Fibroblast of lung (primary cell): ENCODE data around the gene ZNF503. TPM values are rescaled to one million over a fixed set of nuclear protein-coding genes. Genes with fewer than 3 reads are reported as not detected.

Source experiments
- DNase-seq, 2 donors: peaks; one replicate each; pipeline versions ENCODE4 v3.0.0 to v3.0.0-alpha.2; 2010; ENCODE audit warnings: low read depth in 2 of 2
- H2AFZ ChIP-seq: 2 replicates; pipeline ENCODE4 v1.5.1; 2012; ENCODE audit warnings: low read length, control low read depth, inconsistent platforms
- H3K27ac ChIP-seq: 2 replicates; pipeline ENCODE4 v1.5.1; 2011; ENCODE audit warnings: low read length, control low read depth; ENCODE audit not compliant: insufficient read depth
- H3K27me3 ChIP-seq: 2 replicates; pipeline ENCODE4 v1.5.1; 2011; ENCODE audit warnings: mild to moderate bottlenecking, low read length; ENCODE audit not compliant: control insufficient read depth, insufficient read depth
- H3K36me3 ChIP-seq: 2 replicates; pipeline ENCODE4 v1.5.1; 2011; ENCODE audit warnings: low read length; ENCODE audit not compliant: control insufficient read depth, insufficient read depth
- H3K4me1 ChIP-seq: 2 replicates; pipeline ENCODE4 v1.5.1; 2011; ENCODE audit warnings: low read length; ENCODE audit not compliant: control insufficient read depth, insufficient read depth; ENCODE audit errors: extremely low read depth
- H3K4me2 ChIP-seq: 2 replicates; pipeline ENCODE4 v1.5.1; 2011; ENCODE audit warnings: low read length, control low read depth; ENCODE audit not compliant: insufficient read depth; ENCODE audit errors: extremely low read depth
- H3K4me3 ChIP-seq, 4 experiments: fragments of 200-600 bp in 1 of 4; sonication (generic) in 1 of 4; replicated peaks in 1 of 4; 2 replicates each; pipeline ENCODE4 v1.5.1; 2011 to 2016; ENCODE audit warnings: low read length in 4 of 4, low read depth in 3 of 4, mild to moderate bottlenecking in 3 of 4, control low read depth in 2 of 4, inconsistent platforms in 1 of 4, mixed read lengths in 1 of 4; ENCODE audit not compliant: insufficient read depth in 1 of 4; ENCODE audit errors: control extremely low read depth in 1 of 4
- H3K79me2 ChIP-seq: 2 replicates; pipeline ENCODE4 v1.5.1; 2012; ENCODE audit warnings: mild to moderate bottlenecking, low read length, inconsistent platforms; ENCODE audit not compliant: control insufficient read depth, insufficient read depth
- H3K9ac ChIP-seq: 2 replicates; pipeline ENCODE4 v1.5.1; 2011; ENCODE audit warnings: mild to moderate bottlenecking, low read length, control low read depth; ENCODE audit not compliant: insufficient read depth
- H3K9me3 ChIP-seq: 2 replicates; pipeline ENCODE4 v1.5.1; 2012; ENCODE audit warnings: low read depth, low read length; ENCODE audit not compliant: control insufficient read depth, insufficient read depth
- H4K20me1 ChIP-seq: 2 replicates; pipeline ENCODE4 v1.5.1; 2011; ENCODE audit warnings: low read length; ENCODE audit not compliant: control insufficient read depth, insufficient read depth; ENCODE audit errors: extremely low read depth
- CTCF ChIP-seq, 2 donors: IDR thresholded peaks in 1 of 2; conservative IDR thresholded peaks in 1 of 2; 1 replicate in 1 of 2; 2 replicates in 1 of 2; pipeline ENCODE4 v1.5.1; 2011 to 2012; ENCODE audit warnings: low read length in 2 of 2, control low read depth in 1 of 2, inconsistent platforms in 1 of 2, low read depth in 1 of 2, mild to moderate bottlenecking in 1 of 2
- EZH2 ChIP-seq: IDR thresholded peaks from 2 replicates; pipeline ENCODE4 v1.5.1; 2012; ENCODE audit warnings: low read length, control low read depth, mild to moderate bottlenecking; ENCODE audit errors: missing control alignments
- polyA plus RNA-seq, 2 donors: library from polyadenylated mRNA; depleted of rRNA in 1 of 2; stranded (reverse) in 1 of 2; unstranded in 1 of 2; fragments of >200 nt; gene quantifications; 2 replicates each; pipeline ENCODE4 v1.2.1, GENCODE V29; 2011 to 2012; ENCODE audit warnings: missing spikeins in 1 of 2
- total RNA-seq: library from RNA; depleted of rRNA; stranded (reverse); fragments of >200 nt; gene quantifications from 2 replicates; pipeline ENCODE4 v1.2.1, GENCODE V29; 2014

Gene ZNF503
- total and polyA plus RNA-seq, 2 donors (not counting 1 experiment from before 2014, with no cell fraction given), result 4.9 to 7.1 TPM

- Histone ChIP-seq H3K9ac (peak overlapping the region; percentile 84), H3K36me3 (peaks cover 7% of the 10 kb centered on the region), H3K27ac (peak overlapping the region; percentile 95), H3K4me2 (peak overlapping the region; percentile 95), H3K9me3 (no peaks in the 10 kb centered on the region), H3K79me2 (peaks cover 45% of the 10 kb centered on the region), H3K4me3 (peak overlapping the region; percentile 79 to 98 (median 92)), H3K4me1 (peaks cover 6% of the 10 kb centered on the region), H2AFZ (no peak overlapping the region), H4K20me1 (no peaks in the 10 kb centered on the region), H3K27me3 (no peaks in the 10 kb centered on the region)
- TF ChIP-seq EZH2 (no peak), CTCF (conservative IDR thresholded peaks at IDR 0.05 in 1 of 2, IDR thresholded peaks at IDR 0.05 in 1 of 2; ENCODE audit: low read depth in 1 of 2, low read length in 2 of 2) (peak; percentile 19 to 41)
- DNase-seq, result peak; percentile 69 to 84
Measured at GRCh38 chr10:75399461-75400162, 2.0 kb downstream of the ZNF503 start.

DNA sequence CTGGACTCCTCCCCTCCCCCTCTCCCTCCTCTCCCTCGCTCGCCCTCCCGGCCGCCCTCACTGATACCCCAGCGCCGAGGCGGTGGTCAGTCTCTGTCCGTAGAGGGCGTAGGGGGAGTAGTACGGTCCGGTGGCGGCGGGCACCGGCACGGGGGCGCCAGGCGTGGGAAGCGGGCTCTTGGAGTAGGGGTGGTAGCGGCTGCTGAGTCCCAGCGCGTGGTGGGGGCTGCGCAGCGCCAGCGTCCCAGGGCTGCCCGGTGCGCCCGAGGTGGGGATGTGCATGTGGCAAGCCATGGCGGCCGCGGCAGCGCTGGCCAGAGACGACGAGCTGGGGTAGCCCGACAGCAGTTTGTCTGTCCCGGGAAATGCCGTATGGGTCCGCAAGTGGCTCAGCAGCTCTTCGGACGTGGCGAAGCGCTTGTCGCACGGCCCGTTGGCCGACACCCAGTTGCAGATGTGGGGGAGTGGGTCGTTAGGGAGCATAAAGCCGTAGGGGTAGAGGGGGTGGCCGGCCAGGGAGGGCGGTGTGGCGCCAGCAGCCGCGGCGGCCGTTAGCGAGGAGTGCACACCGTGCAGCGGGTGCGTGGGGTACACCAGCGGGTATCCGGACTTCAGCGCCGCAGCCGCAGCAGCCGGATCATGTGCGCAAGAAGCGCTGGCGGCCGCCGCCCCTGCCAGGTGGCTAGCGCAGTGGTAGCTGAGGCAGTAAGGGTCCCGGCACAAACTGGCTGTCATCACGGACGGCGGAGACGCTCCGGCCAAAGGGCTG, 2.7 kb downstream of the ZNF503 start:
- H3K4me2 ChIP-seq, result peak overlapping the region; percentile 95
- no peaks in the 10 kb centered on the region for H3K9me3 ChIP-seq
- peaks cover 45% of the 10 kb centered on the region for H3K79me2 ChIP-seq
- peaks cover 6% of the 10 kb centered on the region for H3K4me1 ChIP-seq
- DNase-seq, result peak; percentile 37 to 57
- H3K4me3 ChIP-seq, result peak overlapping the region; percentile 67 to 97 (median 82)
- TF ChIP-seq CTCF (conservative IDR thresholded peaks at IDR 0.05 in 1 of 2, IDR thresholded peaks at IDR 0.05 in 1 of 2; ENCODE audit: low read depth in 1 of 2, low read length in 2 of 2) (no peak), EZH2 (no peak)
- H4K20me1 ChIP-seq, result no peaks in the 10 kb centered on the region
- H3K27ac ChIP-seq, result peak overlapping the region; percentile 95
- H2AFZ ChIP-seq, result no peak overlapping the region
- H3K27me3 ChIP-seq, result no peaks in the 10 kb centered on the region
- H3K9ac ChIP-seq, result peak overlapping the region; percentile 84
- peaks cover 10% of the 10 kb centered on the region for H3K36me3 ChIP-seq

- H3K4me1 ChIP-seq, result peaks cover 4% of the 10 kb centered on the region
- TF ChIP-seq EZH2, result no peak
- peak overlapping the region; percentile 67 to 97 (median 82) for H3K4me3 ChIP-seq
- peak in 1 of 2 donors; percentile 49 for DNase-seq
- H3K4me2 ChIP-seq, result peak overlapping the region; percentile 95
- H2AFZ ChIP-seq, result no peak overlapping the region
- no peaks in the 10 kb centered on the region for H3K9me3 ChIP-seq
- no peaks in the 10 kb centered on the region for H3K27me3 ChIP-seq
- peak overlapping the region; percentile 95 for H3K27ac ChIP-seq
- peaks cover 10% of the 10 kb centered on the region for H3K36me3 ChIP-seq
- no peaks in the 10 kb centered on the region for H4K20me1 ChIP-seq
- H3K79me2 ChIP-seq, result peaks cover 45% of the 10 kb centered on the region
- H3K9ac ChIP-seq, result peak overlapping the region; percentile 84
Measured at GRCh38 chr10:75398200-75398691, 3.3 kb downstream of the ZNF503 start.
